ENCODE measurements around the gene NAA60.

The NAA60 gene

GRCh38 chr16:3443108-3444031 is at the start of gene NAA60, which contains the start of gene ZNF597:
TSS of gene NAA60 (plus strand) at chr16:3443680. CDS start at chr16:3476228, 32,548 bp downstream.
TSS of gene ZNF597 (minus strand) at chr16:3443504. CDS start at chr16:3443153, 351 bp downstream.
- DNase-seq (ENCODE audit: low read depth in 2 of 2): peak; percentile 82 to 83

- no peak for DNase-seq (ENCODE audit: low read depth in 2 of 2)
Measured at GRCh38 chr16:3400446-3400778, 43.1 kb upstream of the NAA60 start.

- DNase-seq (ENCODE audit: low read depth in 2 of 2): peak; percentile 97 to 98
Measured at GRCh38 chr16:3400779-3401688, 42.4 kb upstream of the NAA60 start, which contains the start of the genes ZNF174 and ZSCAN32. TSS of gene ZNF174 (plus strand) at chr16:3401215. CDS start at chr16:3402005, 790 bp downstream. TSS of gene ZSCAN32 (minus strand) at chr16:3401004. CDS start at chr16:3397557, 3,447 bp downstream.

- no peak for DNase-seq (ENCODE audit: low read depth in 2 of 2)
Measured at GRCh38 chr16:3401719-3402397, 41.6 kb upstream of the NAA60 start.

DNA sequence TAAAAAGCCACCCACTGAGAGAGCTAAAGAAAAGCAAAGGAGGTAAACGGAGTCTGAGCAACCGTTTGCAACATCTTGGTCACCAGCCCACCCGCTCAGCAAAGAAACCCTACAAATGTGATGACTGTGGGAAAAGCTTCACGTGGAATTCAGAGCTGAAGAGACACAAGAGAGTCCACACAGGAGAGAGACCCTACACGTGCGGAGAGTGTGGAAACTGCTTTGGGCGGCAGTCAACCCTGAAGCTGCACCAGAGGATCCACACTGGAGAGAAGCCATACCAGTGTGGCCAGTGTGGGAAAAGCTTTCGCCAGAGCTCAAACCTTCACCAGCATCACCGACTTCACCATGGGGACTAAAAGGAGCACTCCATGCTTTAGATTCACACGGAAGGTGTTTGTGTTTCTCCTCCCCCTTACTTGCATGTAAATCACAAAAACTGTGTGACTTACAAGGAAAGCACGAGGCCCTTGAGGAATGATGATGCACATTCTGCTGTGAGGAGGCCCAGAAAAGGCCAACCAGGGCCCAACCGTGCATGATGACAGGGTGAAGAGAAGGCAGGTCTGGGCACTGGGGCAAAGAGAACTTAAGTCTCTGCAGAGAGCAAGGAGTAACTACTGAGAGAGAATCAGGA is 34.8 kb upstream of the NAA60 start:
- no peak for DNase-seq (ENCODE audit: low read depth in 2 of 2)

DNA sequence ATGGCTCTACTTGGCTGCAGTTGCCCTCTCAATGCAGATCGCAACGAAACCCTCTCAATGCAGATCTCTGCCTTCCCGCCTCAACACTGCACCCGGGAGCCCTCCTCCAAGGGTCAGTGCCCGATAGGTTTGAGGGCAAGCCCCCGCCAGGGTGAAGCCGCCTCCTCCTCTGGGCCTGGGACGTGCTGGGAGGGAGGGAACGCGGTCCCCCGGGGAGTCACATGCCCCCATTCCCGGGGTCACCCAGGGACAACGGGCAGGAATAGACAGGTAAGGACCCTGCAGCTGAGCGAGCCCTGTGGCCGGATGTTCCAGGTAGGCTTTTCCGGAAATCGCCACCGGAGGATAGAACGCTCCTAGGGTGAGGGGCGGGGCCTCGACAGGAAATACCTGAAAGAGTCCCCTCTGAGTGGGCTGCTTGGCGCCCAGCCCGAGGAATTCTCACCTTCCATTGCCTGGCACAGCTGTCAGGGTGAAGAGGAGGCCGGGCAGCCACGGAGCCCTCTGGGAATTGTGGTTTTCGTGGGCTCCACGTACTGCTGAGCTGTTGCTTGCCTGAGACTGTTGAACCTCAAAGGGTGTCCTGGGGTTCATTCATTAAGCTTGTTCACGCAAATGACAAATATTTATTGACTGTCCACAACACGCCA is 29.6 kb upstream of the NAA60 start:
- no peak for DNase-seq (ENCODE audit: low read depth in 2 of 2)

GRCh38 chr16:3431779-3432219 is 11.7 kb upstream of the NAA60 start:
- DNase-seq (ENCODE audit: low read depth in 2 of 2): peak in 1 of 2 experiments; percentile 4

- DNase-seq (ENCODE audit: low read depth in 2 of 2): no peak
Measured at GRCh38 chr16:3434373-3434772, 9.1 kb upstream of the NAA60 start.

DNA sequence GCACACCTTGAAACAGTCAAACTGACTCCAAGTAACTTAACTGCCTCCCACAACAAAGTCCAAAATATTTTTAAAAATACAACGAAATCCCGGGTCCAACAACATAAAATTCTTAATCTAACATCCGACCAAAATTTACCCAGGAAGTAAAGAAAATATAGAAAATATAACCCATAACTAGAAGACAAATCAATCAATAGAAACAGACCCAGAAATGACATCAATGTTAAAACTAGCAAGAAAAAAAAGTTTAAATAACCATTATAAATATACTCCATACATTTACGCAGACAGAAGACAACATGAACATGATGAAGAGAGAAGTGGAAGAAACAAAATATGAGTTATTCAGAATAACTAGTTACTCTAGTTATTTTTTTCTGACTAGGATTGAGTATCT is 3.8 kb upstream of the NAA60 start:
- DNase-seq (ENCODE audit: low read depth in 2 of 2): no peak

DNA sequence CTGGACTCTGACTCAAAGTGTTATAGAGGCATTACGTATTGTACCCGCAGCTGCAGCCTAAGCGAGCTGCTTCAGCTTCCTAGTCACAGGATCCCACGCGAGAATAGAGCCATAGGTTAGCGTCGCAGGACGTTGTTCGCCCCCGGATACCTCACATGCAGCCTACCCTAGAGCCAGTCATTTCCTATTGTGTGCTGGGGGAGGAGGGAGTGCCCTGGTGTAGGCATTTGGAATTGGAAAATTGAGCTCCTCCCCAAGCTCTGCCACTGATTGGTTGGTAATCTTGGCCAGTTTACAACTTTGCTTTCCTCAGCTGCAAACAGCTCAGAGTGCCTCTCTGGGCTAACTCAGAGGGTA is 530 bp downstream of the NAA60 start:
- DNase-seq (ENCODE audit: low read depth in 2 of 2): no peak

DNA sequence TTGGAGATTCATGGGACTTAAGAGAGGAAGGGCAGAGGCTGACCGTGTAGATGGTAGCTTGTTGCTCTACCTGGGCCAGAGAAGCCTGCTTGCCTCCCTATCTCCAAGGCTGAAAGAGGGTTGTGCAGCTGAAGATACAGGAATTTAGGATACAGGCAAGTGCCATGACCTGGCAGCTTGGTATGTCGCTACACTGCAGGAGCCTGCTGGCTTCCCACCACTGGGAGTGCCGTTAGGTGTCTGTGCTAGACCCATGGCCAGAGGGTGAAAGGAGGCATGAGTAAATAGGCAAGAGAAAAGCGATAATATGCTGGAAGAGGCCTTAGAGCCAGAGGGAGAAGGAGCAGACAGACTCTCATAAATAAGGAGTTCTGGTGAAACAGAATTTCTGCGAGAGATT is 10.6 kb downstream of the NAA60 start:
- DNase-seq (ENCODE audit: low read depth in 2 of 2): no peak

GRCh38 chr16:3454631-3455147 is 11.2 kb downstream of the NAA60 start:
- no peak for DNase-seq (ENCODE audit: low read depth in 2 of 2)

DNA sequence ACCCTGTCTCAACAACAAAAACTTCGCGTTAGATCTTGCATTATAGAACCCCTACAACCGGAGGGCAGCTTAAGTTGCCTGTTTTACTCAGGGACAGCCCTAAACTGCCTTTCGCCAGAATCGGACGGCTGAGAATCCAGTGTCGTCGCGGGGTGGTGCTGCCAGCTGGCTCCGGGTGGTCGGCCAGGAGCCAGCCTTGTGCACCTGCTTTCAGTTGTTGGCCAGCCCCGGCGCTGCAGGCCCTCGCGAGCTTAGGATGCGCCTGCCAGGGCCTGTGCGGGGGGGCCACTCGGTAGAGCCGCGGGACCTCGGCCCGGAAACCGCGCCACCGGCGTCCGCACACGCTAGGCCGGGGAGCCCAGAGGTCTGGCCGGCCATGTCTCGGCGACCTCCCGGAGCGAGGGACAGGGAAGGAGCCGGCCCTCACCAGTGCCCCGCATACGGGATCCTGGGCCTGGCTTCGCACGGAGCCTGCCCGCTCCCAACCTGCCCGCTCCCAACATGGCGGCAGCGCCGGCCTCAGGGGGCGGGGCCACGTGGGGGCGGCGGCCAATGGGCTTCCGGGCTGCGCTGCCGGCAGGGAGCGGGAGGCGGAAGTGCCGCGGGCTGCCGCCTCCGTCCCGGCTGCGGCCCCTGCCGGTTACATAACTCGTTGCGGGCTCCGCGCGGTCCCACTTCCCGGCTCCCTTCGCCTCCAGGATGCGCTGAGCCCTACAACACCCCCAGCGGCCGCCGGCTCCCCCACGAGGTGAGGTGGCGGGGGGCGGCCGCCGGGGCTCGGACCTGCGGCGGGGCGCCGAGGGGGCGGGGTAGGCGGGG is 14.2 kb downstream of the NAA60 start:
- DNase-seq (ENCODE audit: low read depth in 2 of 2): peak; percentile 69 to 73

GRCh38 chr16:3458278-3458851 is 14.9 kb downstream of the NAA60 start:
- DNase-seq (ENCODE audit: low read depth in 2 of 2): no peak

DNA sequence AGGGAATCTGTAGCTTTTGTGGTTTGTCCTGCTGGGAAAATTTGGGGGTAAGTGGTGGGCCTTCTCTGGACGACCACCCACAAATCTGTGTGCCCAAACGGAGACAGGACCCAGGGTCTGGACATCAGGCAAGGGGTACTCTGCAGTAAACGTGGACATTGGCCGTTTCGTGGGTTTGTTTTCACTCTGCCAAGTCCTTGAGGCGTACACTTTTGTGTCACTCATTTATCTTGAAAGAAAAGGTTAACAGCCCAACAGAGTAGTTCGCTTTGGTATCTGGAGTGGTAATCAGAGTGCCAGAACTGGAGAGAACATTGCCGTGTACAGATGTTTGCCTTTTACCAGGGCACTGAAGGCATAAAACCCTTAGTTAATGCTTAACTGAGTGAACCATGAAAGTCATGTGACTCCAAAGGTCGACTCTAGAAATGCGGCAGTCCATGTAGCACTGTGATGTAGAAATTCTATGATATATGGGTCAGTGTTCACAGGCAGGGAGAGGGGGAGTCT is 15.4 kb downstream of the NAA60 start:
- DNase-seq (ENCODE audit: low read depth in 2 of 2): no peak

GRCh38 chr16:3459401-3460090 is 16.1 kb downstream of the NAA60 start:
- DNase-seq (ENCODE audit: low read depth in 2 of 2): no peak

- DNase-seq (ENCODE audit: low read depth in 2 of 2): no peak
Measured at GRCh38 chr16:3460121-3460520, 16.6 kb downstream of the NAA60 start.

GRCh38 chr16:3460585-3460984 is 17.1 kb downstream of the NAA60 start:
- DNase-seq (ENCODE audit: low read depth in 2 of 2): no peak

Data from fibroblast of skin of left biceps (primary cell).